HEK293T (cell line): ENCODE results near the gene KLHDC7B.

Source experiments
- ARNT ChIP-seq: fragments of 450-650 bp; IDR thresholded peaks from 2 replicates; pipeline ENCODE4 v1.6.1; 2017; ENCODE audit warnings: mild to moderate bottlenecking
- ELF4 ChIP-seq: fragments of 450-650 bp; IDR thresholded peaks from 2 replicates; pipeline ENCODE4 v1.6.1; 2017; ENCODE audit warnings: antibody characterized with exemption
- FOXK2 ChIP-seq: fragments of 450-650 bp; IDR thresholded peaks from 2 replicates; pipeline ENCODE4 v1.6.1; 2016; ENCODE audit warnings: mild to moderate bottlenecking
- HDGF ChIP-seq: fragments of 450-650 bp; IDR thresholded peaks from 2 replicates; pipeline ENCODE4 v1.6.1; 2017; ENCODE audit warnings: antibody characterized with exemption, borderline replicate concordance
- L3MBTL2 ChIP-seq: fragments of 450-650 bp; conservative IDR thresholded peaks from 2 replicates; pipeline ENCODE4 v1.6.1; 2016; ENCODE audit warnings: mild to moderate bottlenecking
- SP1 ChIP-seq: fragments of 450-650 bp; IDR thresholded peaks from 2 replicates; pipeline ENCODE4 v1.6.1; 2017
- ZNF384 ChIP-seq: fragments of 450-650 bp; IDR thresholded peaks from 2 replicates; pipeline ENCODE4 v1.6.1; 2016

DNA sequence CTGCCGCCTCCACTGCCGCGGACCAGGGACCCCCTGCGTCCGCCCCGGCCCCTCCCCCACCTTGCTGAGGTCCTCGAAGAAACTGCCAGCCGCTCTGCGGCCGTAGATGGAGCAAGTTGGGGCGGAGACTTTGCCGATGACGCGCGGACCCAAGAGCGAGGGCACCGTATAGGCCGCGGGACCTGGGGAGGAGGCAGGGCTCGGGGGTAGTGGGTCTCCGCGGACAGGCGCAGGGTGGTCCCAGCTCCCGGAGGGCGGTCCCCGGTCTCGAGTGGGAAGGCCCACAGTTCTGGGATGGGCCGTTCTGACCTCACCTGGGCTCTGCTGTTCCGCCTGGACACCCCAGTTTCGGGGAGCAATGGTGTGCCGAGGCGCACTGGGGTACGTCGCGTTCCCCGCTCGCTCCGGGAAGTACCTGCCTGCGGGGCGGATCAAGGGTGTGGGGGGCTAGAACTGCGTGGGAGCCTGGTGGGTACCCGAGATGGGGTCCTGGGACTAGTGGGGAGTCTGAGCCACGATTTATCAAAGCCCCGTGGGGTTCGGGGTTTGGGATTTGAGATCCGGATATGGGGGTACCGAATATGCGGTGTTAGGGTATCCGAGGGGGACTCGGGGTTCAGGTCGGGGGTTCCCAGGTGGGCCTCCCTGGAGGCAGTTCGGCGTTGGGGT, 14.7 kb upstream of the KLHDC7B start:
- TF ChIP-seq ELF4 (no peak), HDGF (no peak), FOXK2 (no peak), L3MBTL2 (no peak; the same call in 1 of the 2 replicates), SP1 (no peak), ARNT (no peak), ZNF384 (no peak)
